IMR-90 (cell line): ENCODE data around the gene RPS6KA2. TPM values are rescaled to one million over a fixed set of nuclear protein-coding genes. Genes with fewer than 3 reads are reported as not detected.
A peak's percentile ranks its signal among the peaks of the same experiment; 100 is the strongest.

Experiments used
- ATAC-seq: fragments of 200-7000 bp; cut with Tn5 transposase; 2 replicates; pipeline ENCODE4 v1.9.1; 2020; ENCODE audit warnings: low read depth, mild to moderate bottlenecking, moderate library complexity
- BruUV-seq: library from RNA; stranded (reverse); fragments of 400-500 nt; replicated peaks from 2 replicates; lab custom pipeline; 2021; lab: Mats Ljungman, UMichigan
- CTCF ChIA-PET: fragments of 300-600 bp; formaldehyde crosslinking; extraction: SDS; loops from one replicate; lab custom pipeline; 2021; ENCODE audit warnings: antibody characterized with exemption; lab: Yijun Ruan, JAX
- POLR2A ChIA-PET: fragments of 300-600 bp; sonication (Branson Sonifier 250); formaldehyde crosslinking; loops from one replicate; lab custom pipeline; 2022; ENCODE audit warnings: antibody characterized with exemption; ENCODE audit not compliant: unreplicated experiment; lab: Charles Lee
- DNase-seq: peaks from one replicate; pipeline ENCODE4 v3.0.0; 2013
- H2AFZ ChIP-seq: replicated peaks from 2 replicates; pipeline ENCODE3; 2013; ENCODE audit warnings: low read length, mild to moderate bottlenecking; ENCODE audit not compliant: poor library complexity
- H2AK5ac ChIP-seq: 2 replicates; pipeline ENCODE4 v1.6.1; 2013; ENCODE audit warnings: low read depth, low read length, inconsistent platforms
- H2AK9ac ChIP-seq: replicated peaks from 2 replicates; pipeline ENCODE3; 2013; ENCODE audit warnings: mild to moderate bottlenecking, low read depth, low read length, moderate library complexity; ENCODE audit not compliant: poor library complexity
- H2BK120ac ChIP-seq: 2 replicates; pipeline ENCODE4 v1.6.1; 2013; ENCODE audit warnings: low read depth, low read length, inconsistent platforms
- H2BK15ac ChIP-seq: 3 replicates; pipeline ENCODE4 v1.6.1; 2013; ENCODE audit warnings: low read depth, low read length, inconsistent platforms
- H2BK20ac ChIP-seq: 2 replicates; pipeline ENCODE4 v1.6.1; 2013; ENCODE audit warnings: low read depth, mild to moderate bottlenecking, inconsistent platforms, low read length, moderate library complexity
- H2BK5ac ChIP-seq: 2 replicates; pipeline ENCODE4 v1.6.1; 2013; ENCODE audit warnings: mild to moderate bottlenecking, low read depth, low read length, inconsistent platforms; ENCODE audit not compliant: poor library complexity, severe bottlenecking
- H3K14ac ChIP-seq: replicated peaks from 2 replicates; pipeline ENCODE4 v1.6.1; 2013; ENCODE audit warnings: low read depth, low read length, inconsistent platforms
- H3K18ac ChIP-seq: 2 replicates; pipeline ENCODE4 v1.6.1; 2013; ENCODE audit warnings: low read depth, low read length, control low read depth
- H3K23ac ChIP-seq: 2 replicates; pipeline ENCODE4 v1.6.1; 2013; ENCODE audit warnings: low read depth, low read length, inconsistent platforms
- H3K27ac ChIP-seq: 2 replicates; pipeline ENCODE4 v1.5.1; 2013; ENCODE audit warnings: mild to moderate bottlenecking, control low read depth, low read length; ENCODE audit not compliant: insufficient read depth
- H3K27me3 ChIP-seq: 2 replicates; pipeline ENCODE4 v1.6.1; 2013; ENCODE audit warnings: low read length; ENCODE audit not compliant: control insufficient read depth, insufficient read depth
- H3K36me3 ChIP-seq: 2 replicates; pipeline ENCODE4 v1.6.1; 2013; ENCODE audit warnings: low read length, mixed read lengths; ENCODE audit not compliant: control insufficient read depth, insufficient read depth
- H3K4ac ChIP-seq: 2 replicates; pipeline ENCODE4 v1.6.1; 2013; ENCODE audit warnings: low read depth, low read length, inconsistent platforms
- H3K4me1 ChIP-seq: 2 replicates; pipeline ENCODE4 v1.6.1; 2013; ENCODE audit warnings: low read length, mixed read lengths; ENCODE audit not compliant: control insufficient read depth, insufficient read depth
- H3K4me2 ChIP-seq: 2 replicates; pipeline ENCODE4 v1.6.1; 2013; ENCODE audit warnings: low read depth, mild to moderate bottlenecking, control low read depth, low read length, moderate library complexity
- H3K4me3 ChIP-seq: 2 replicates; pipeline ENCODE4 v1.5.1; 2013; ENCODE audit warnings: low read depth, mild to moderate bottlenecking, control low read depth, low read length, moderate library complexity; ENCODE audit not compliant: insufficient read depth
- H3K56ac ChIP-seq: 2 replicates; pipeline ENCODE4 v1.6.1; 2013; ENCODE audit warnings: low read length, inconsistent platforms; ENCODE audit not compliant: insufficient read depth; ENCODE audit errors: extremely low read depth
- H3K79me1 ChIP-seq, 2 experiments: 2 replicates each; pipeline ENCODE4 v1.6.1; 2013; ENCODE audit warnings: low read length in 2 of 2, inconsistent platforms in 1 of 2, low read depth in 1 of 2
- H3K9ac ChIP-seq: 2 replicates; pipeline ENCODE4 v1.6.1; 2013; ENCODE audit warnings: low read depth, low read length, control low read depth
- H3K9me1 ChIP-seq: 2 replicates; pipeline ENCODE4 v1.6.1; 2013; ENCODE audit warnings: low read length, inconsistent platforms; ENCODE audit not compliant: insufficient read depth
- H3K9me3 ChIP-seq: 2 replicates; pipeline ENCODE4 v1.6.1; 2013; ENCODE audit warnings: low read length; ENCODE audit not compliant: control insufficient read depth, insufficient read depth
- H4K20me1 ChIP-seq: 2 replicates; pipeline ENCODE4 v1.6.1; 2013; ENCODE audit warnings: low read length, inconsistent platforms; ENCODE audit not compliant: insufficient read depth
- H4K5ac ChIP-seq: 2 replicates; pipeline ENCODE4 v1.6.1; 2013; ENCODE audit warnings: mild to moderate bottlenecking, low read depth, low read length, control low read depth
- H4K8ac ChIP-seq, 2 experiments: 2 replicates each; pipeline ENCODE4 v1.6.1; 2013; ENCODE audit warnings: low read depth in 2 of 2, low read length in 2 of 2, control low read depth in 1 of 2, inconsistent platforms in 1 of 2
- H4K91ac ChIP-seq: 2 replicates; pipeline ENCODE4 v1.6.1; 2013; ENCODE audit warnings: low read depth, low read length, inconsistent platforms; ENCODE audit not compliant: insufficient read depth
- BHLHE40 ChIP-seq: fragments of 150-350 bp; IDR thresholded peaks from 2 replicates; pipeline ENCODE4 v1.6.1; 2016; ENCODE audit warnings: mild to moderate bottlenecking, low read depth, low read length
- CEBPB ChIP-seq: IDR thresholded peaks from 2 replicates; pipeline ENCODE4 v1.6.1; 2012; ENCODE audit warnings: low read depth, low read length, improper control_type of control experiment
- CHD1 ChIP-seq: IDR thresholded peaks from 2 replicates; pipeline ENCODE4 v1.6.1; 2012; ENCODE audit warnings: low read depth, low read length, improper control_type of control experiment
- CTCF ChIP-seq: conservative IDR thresholded peaks from 2 replicates; pipeline ENCODE4 v1.5.1; 2012; ENCODE audit warnings: mild to moderate bottlenecking, low read depth, low read length, improper control_type of control experiment
- ELK1 ChIP-seq: fragments of 150-350 bp; IDR thresholded peaks from 2 replicates; pipeline ENCODE4 v1.6.1; 2016; ENCODE audit warnings: low read depth, mild to moderate bottlenecking, low read length, moderate library complexity, borderline replicate concordance
- FOS ChIP-seq: fragments of 150-350 bp; IDR thresholded peaks from 2 replicates; pipeline ENCODE4 v1.6.1; 2016; ENCODE audit warnings: low read depth, low read length
- MAZ ChIP-seq: IDR thresholded peaks from 2 replicates; pipeline ENCODE4 v1.6.1; 2012; ENCODE audit warnings: low read depth, mild to moderate bottlenecking, low read length, improper control_type of control experiment, moderate library complexity, borderline replicate concordance
- MXI1 ChIP-seq: IDR thresholded peaks from 2 replicates; pipeline ENCODE4 v1.6.1; 2012; ENCODE audit warnings: low read depth, mild to moderate bottlenecking, low read length, moderate library complexity, borderline replicate concordance
- POLR2A ChIP-seq: IDR thresholded peaks from 2 replicates; pipeline ENCODE4 v1.6.1; 2012; ENCODE audit warnings: mild to moderate bottlenecking, low read depth, low read length
- WGBS, 2 experiments: methylation state at CpG; one replicate each; pipeline versions ENCODE4 v1.1.5 to v1.1.7; 2013; ENCODE audit warnings: missing lambda C conversion rate in 2 of 2; ENCODE audit not compliant: insufficient read length in 1 of 2; ENCODE audit errors: extremely low coverage in 2 of 2; 5-methylcytosine and 5-hydroxymethylcytosine counted together
- dilution Hi-C: fragments of 300-500 bp; cut with HindIII; formaldehyde crosslinking; loops from one replicate; pipeline ENCODE4 v1.14.3; 2018; ENCODE audit warnings: low sequenced_read_pairs; ENCODE audit not compliant: unreplicated experiment
- in situ Hi-C: fragments of 300-500 bp; cut with MboI; formaldehyde crosslinking; loops from 3 replicates; pipeline ENCODE4 v1.14.3; 2019; ENCODE audit warnings: low sequenced_read_pairs, inconsistent platforms, mixed read lengths
- intact Hi-C: fragments of 100-400 bp; cut with micrococcal nuclease; formaldehyde crosslinking; loops from 2 replicates; pipeline ENCODE4 v1.10.0; 2022
- polyA plus RNA-seq, 3 experiments: library from polyadenylated mRNA; depleted of rRNA; stranded (reverse); fragments of >200 nt; gene quantifications; 2 replicates each; pipeline ENCODE4 v1.2.3, GENCODE V29; 2012; ENCODE audit warnings: low replicate concordance in 1 of 3
- total RNA-seq: library from RNA; depleted of rRNA; stranded (reverse); fragments of >200 nt; gene quantifications from 2 replicates; pipeline ENCODE4 v1.2.3, GENCODE V29; 2012

RPS6KA2 gene
- total and polyA plus RNA-seq, 2 of the 4 experiments (the other 2 are of a cell fraction) = 26.9 to 31.3 TPM

- Histone ChIP-seq H2AK9ac (no peak overlapping the region), H3K23ac (no peak overlapping the region), H3K56ac (no peak overlapping the region), H3K9me3 (no peaks in the 10 kb centered on the region), H4K5ac (no peak overlapping the region; the same call in 1 of the 2 replicates), H3K4me1 (peaks cover 27% of the 10 kb centered on the region), H2AFZ (no peak overlapping the region), H4K91ac (0 out of 2 replicates have a peak overlapping the region, but pooled peaks have one; percentile 5), H2BK20ac (peak overlapping the region; percentile 22; the same call in 1 of the 2 replicates), H3K79me1 (peaks cover 23 to 47% of the 10 kb centered on the region in 2 experiments; a peak in 3 of 4 replicates), H3K18ac (no peak overlapping the region), H2AK5ac (peak overlapping the region; percentile 41; the same call in 1 of the 2 replicates), H2BK15ac (no peak overlapping the region), H2BK120ac (no peak overlapping the region; the same call in 1 of the 2 replicates), H4K8ac (no peak overlapping the region), H3K4me3 (peak overlapping the region; percentile 87), H3K9ac (peak overlapping the region; percentile 76; the same call in 1 of the 2 replicates), H3K4me2 (peak overlapping the region; percentile 98), H3K14ac (no peak overlapping the region), H3K4ac (peak overlapping the region; percentile 71), H3K36me3 (no peaks in the 10 kb centered on the region), H2BK5ac (no peak overlapping the region), H3K27me3 (no peaks in the 10 kb centered on the region), H3K27ac (peak overlapping the region; percentile 14; the same call in 1 of the 2 replicates), H3K9me1 (peaks cover 23% of the 10 kb centered on the region), H4K20me1 (no peaks in the 10 kb centered on the region; the same call in 1 of the 2 replicates)
- WGBS, 2 experiments = no CpG with 5 or more reads among the region's 5 CpGs
- in situ Hi-C loops = loop anchor here (5.0 to 25.0 kb wide), 2 partner anchors 63 to 362 kb away; partner anchors contain the start of gene CEP43
- DNase-seq (peak; percentile 74), ATAC-seq (no peak)
- no TSS peak for BruUV-seq
- TF ChIP-seq POLR2A (no peak), CEBPB (no peak), MAZ (no peak), BHLHE40 (peak; percentile 77), FOS (no peak), ELK1 (no peak), CHD1 (no peak), CTCF (no peak), MXI1 (peak; percentile 90)
- intact Hi-C loops = loop anchor here (5.0 kb wide), 3 partner anchors 73 to 372 kb away; partner anchors contain the start of gene CEP43
- POLR2A ChIA-PET = no interaction called here
- dilution Hi-C loops = no loop called here
- CTCF ChIA-PET = no interaction called here
Observed at GRCh38 chr6:166625356-166625755, 1.7 kb downstream of the RPS6KA2 start.
